ENCODE results near the gene PAIP1. TPM values are rescaled to one million over a fixed set of nuclear protein-coding genes. Genes with fewer than 3 reads are reported as not detected.

Gene PAIP1
- 116 and 119 TPM in 2 replicates for total RNA-seq

GRCh38 chr5:43556857-43557542, at the start of gene PAIP1:
PAIP1 (minus strand) TSS chr5:43557077; CDS start chr5:43556846, 231 bp downstream.

DNA sequence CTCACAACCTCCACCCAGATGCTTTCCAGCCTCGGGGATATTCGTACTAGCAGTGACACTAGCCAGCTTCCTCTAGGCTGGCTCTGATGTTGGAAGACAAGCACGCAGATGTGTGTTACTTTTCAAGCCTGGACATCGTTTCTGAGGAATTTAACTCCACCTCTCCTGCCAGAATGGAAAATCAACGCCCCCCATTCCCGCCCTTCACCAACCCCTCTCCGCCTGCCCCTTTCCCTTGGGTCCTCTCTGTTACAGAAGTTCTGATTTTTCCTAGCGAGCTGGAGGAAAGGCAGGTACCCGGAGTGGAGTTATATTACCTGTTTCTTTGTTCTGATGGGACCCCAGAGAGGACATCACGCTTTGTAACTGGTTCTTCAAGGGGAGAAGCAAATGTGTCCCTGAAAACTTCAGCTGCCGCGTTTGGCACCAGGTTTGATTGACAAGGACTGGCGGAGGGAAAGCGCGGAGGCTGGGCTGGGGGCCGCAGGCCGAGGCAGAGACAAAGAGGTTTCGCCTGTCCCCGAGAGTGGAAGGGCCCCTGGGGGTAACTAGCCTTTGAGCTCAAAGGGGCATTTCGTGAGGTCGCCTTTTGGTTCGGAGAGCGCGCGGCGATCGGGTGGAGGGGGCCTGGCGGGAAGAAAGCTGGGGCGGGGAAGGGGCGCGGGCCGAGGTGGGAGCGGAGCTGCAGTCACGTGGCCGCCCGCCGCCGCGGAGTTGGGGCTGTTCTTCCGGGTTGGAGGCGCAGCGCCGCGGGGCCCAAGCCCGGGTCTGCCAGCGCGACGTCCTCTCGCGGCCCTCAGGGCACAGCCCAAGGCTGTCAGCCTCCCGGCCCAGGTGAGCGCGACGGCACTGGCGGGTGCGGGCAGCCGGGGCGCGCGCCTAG, 45.8 kb upstream of the PAIP1 start, which contains the start of gene NNT:
TSS of gene NNT (plus strand) at position 720 of the 883 bp plus-strand sequence. CDS start 6,016 bp downstream, outside the sequence.

GRCh38 chr5:43514816-43515677, 41.8 kb downstream of the PAIP1 start, which contains the start of gene C5orf34:
C5orf34 (minus strand) TSS chr5:43515148; CDS start chr5:43509339, 5,809 bp downstream.

DNA sequence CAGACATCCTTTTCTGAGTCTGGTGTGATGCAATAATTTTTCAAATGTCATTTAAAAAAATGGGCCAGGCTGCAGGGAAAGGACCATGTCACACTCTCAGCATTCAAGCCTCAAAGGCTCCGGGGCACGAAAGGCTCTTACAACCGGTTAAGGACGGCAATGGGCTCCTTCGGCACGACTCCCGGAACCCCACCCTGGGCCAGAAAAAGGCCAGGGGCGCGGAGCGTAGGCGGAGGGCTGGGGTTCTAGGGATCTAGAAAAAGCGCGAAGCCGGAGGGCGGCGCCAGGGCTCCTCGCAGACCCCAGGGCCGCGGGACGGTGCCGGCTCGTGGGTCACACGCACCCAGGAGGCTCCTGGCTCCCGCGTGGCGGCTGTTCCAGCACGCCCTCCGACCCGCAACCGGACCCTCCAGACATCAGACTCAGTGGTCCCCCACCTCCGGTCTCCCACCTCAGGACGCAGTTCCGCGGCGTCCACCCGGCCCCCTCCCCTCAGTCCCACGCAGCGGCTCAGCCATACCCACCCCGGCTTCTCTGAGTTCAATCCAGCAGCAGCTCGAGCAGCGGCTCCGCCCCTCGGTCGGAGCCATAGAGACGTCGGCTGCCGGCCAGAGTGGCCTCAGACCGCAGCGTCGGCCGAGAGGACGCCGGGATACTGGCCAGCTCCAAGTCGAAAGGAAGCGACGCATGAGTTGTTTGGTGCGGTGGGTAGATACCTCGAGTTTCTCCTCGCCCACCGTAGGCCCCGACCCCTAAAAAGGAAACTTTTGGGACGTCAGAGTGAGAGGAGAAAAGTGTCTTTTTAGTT, 73.4 kb downstream of the PAIP1 start, which contains the start of gene TMEM267:
TSS of gene TMEM267 (minus strand) at position 568 of the 808 bp plus-strand sequence. CDS start 29,896 bp downstream, outside the sequence.

Other genes with a start within 250 kb of the PAIP1 start
- 44.2 and 61.5 TPM in 2 replicates for gene HMGCS1, start 243.7 kb downstream of the PAIP1 start, total RNA-seq
- gene CCL28, start 144.7 kb downstream of the PAIP1 start, total RNA-seq: 13.4 and 20.9 TPM in 2 replicates
- 26.4 and 27.3 TPM in 2 replicates for gene TMEM267, start 73.2 kb downstream of the PAIP1 start, total RNA-seq
- 2.6 and 2.7 TPM in 2 replicates for gene C5orf34, start 41.9 kb downstream of the PAIP1 start, total RNA-seq
- 71.0 and 89.2 TPM in 2 replicates for gene NNT, start 46.1 kb upstream of the PAIP1 start, total RNA-seq

All from smooth muscle cell of the pulmonary artery (primary cell).